Measurements from ENCODE around the gene SOX8. TPM values are rescaled to one million over a fixed set of nuclear protein-coding genes. Genes with fewer than 3 reads are reported as not detected.

SOX8 gene
- total RNA-seq, 1 experiment from 2014 or later, result not detected

DNA sequence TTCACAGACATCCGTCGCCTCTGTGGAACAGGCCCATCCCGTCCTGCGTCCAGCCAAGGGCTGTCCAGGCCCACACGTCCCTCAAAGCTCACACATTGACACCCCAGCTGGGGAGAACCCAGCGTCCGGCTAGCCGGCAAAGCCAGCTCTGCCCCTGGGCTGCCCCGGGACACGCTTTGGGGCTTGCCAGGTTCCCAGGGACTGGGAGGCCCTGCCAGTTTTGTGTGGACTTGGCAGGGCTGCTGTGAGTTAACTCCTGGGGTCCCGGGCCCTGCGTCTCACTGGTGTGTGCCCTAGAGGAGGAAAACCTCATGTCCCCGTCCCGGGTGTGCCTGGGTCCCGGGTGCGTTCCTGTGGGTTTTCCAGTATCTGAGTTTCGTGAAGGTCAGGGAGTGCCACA lies 6.3 kb downstream of the SOX8 start:
- no peaks in the 10 kb centered on the region for H3K9me3 Mint-ChIP-seq (ENCODE audit: unreplicated experiment)
- BruUV-seq (replicated peaks), result no TSS peak
- intact Hi-C loops (cut with micrococcal nuclease), result no loop called here
- no peaks in the 10 kb centered on the region for H3K36me3 Mint-ChIP-seq (ENCODE audit: insufficient read depth, unreplicated experiment)
- no peak overlapping the region for H3K4me3 Mint-ChIP-seq (ENCODE audit: unreplicated experiment)
- TF ChIP-seq, protein P1, sequence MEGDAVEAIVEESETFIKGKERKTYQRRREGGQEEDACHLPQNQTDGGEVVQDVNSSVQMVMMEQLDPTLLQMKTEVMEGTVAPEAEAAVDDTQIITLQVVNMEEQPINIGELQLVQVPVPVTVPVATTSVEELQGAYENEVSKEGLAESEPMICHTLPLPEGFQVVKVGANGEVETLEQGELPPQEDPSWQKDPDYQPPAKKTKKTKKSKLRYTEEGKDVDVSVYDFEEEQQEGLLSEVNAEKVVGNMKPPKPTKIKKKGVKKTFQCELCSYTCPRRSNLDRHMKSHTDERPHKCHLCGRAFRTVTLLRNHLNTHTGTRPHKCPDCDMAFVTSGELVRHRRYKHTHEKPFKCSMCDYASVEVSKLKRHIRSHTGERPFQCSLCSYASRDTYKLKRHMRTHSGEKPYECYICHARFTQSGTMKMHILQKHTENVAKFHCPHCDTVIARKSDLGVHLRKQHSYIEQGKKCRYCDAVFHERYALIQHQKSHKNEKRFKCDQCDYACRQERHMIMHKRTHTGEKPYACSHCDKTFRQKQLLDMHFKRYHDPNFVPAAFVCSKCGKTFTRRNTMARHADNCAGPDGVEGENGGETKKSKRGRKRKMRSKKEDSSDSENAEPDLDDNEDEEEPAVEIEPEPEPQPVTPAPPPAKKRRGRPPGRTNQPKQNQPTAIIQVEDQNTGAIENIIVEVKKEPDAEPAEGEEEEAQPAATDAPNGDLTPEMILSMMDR (IDR thresholded peaks at IDR 0.05; ENCODE audit: unreplicated experiment), result no peak
- CTCF ChIA-PET, result interaction anchor here (0.6 kb wide), 1 partner anchor 203 kb away, joined by 3 read pairs; no protein-coding TSS in a partner anchor
- no peaks in the 10 kb centered on the region for H3K4me1 Mint-ChIP-seq (ENCODE audit: insufficient read depth, unreplicated experiment)
- POLR2A ChIA-PET, result no interaction called here
- no peak for DNase-seq (ENCODE audit: unreplicated experiment)
- H3K27me3 Mint-ChIP-seq (ENCODE audit: insufficient read depth, unreplicated experiment), result no peaks in the 10 kb centered on the region
- H3K27ac Mint-ChIP-seq (ENCODE audit: low read depth, unreplicated experiment), result no peak overlapping the region

GRCh38 chr16:988471-989353 lies 7.1 kb downstream of the SOX8 start:
- TF ChIP-seq, protein P1 (IDR thresholded peaks at IDR 0.05; ENCODE audit: unreplicated experiment), result no peak
- intact Hi-C loops (cut with micrococcal nuclease), result no loop called here
- Mint-ChIP-seq H3K27ac (ENCODE audit: low read depth, unreplicated experiment) (no peak overlapping the region), H3K9me3 (ENCODE audit: unreplicated experiment) (no peaks in the 10 kb centered on the region), H3K27me3 (ENCODE audit: insufficient read depth, unreplicated experiment) (no peaks in the 10 kb centered on the region), H3K36me3 (ENCODE audit: insufficient read depth, unreplicated experiment) (no peaks in the 10 kb centered on the region), H3K4me3 (ENCODE audit: unreplicated experiment) (no peak overlapping the region), H3K4me1 (ENCODE audit: insufficient read depth, unreplicated experiment) (no peaks in the 10 kb centered on the region)
- no TSS peak for BruUV-seq (replicated peaks)
- ChIA-PET CTCF (interaction anchor here (0.6 to 0.7 kb wide), 2 partner anchors 186 to 204 kb away, joined by 3 read pairs; no protein-coding TSS in a partner anchor), POLR2A (no interaction called here)
- DNase-seq (ENCODE audit: unreplicated experiment), result no peak

GRCh38 chr16:989354-989814 lies 7.8 kb downstream of the SOX8 start:
- ChIA-PET POLR2A (no interaction called here), CTCF (interaction anchor here (0.7 kb wide), 1 partner anchor 187 kb away, joined by 3 read pairs; no protein-coding TSS in a partner anchor)
- no peak overlapping the region for H3K4me3 Mint-ChIP-seq (ENCODE audit: unreplicated experiment)
- H3K36me3 Mint-ChIP-seq (ENCODE audit: insufficient read depth, unreplicated experiment), result no peaks in the 10 kb centered on the region
- no peaks in the 10 kb centered on the region for H3K9me3 Mint-ChIP-seq (ENCODE audit: unreplicated experiment)
- intact Hi-C loops (cut with micrococcal nuclease), result no loop called here
- no peak for DNase-seq (ENCODE audit: unreplicated experiment)
- TF ChIP-seq, protein P1 (IDR thresholded peaks at IDR 0.05; ENCODE audit: unreplicated experiment), result no peak
- no peaks in the 10 kb centered on the region for H3K4me1 Mint-ChIP-seq (ENCODE audit: insufficient read depth, unreplicated experiment)
- BruUV-seq (replicated peaks), result no TSS peak
- H3K27me3 Mint-ChIP-seq (ENCODE audit: insufficient read depth, unreplicated experiment), result no peaks in the 10 kb centered on the region
- H3K27ac Mint-ChIP-seq (ENCODE audit: low read depth, unreplicated experiment), result no peak overlapping the region

- CTCF ChIA-PET, result no interaction called here
- TF ChIP-seq, protein P1 (IDR thresholded peaks at IDR 0.05; ENCODE audit: unreplicated experiment), result no peak
- no peak overlapping the region for H3K27ac Mint-ChIP-seq (ENCODE audit: low read depth, unreplicated experiment)
- POLR2A ChIA-PET, result no interaction called here
- intact Hi-C loops (cut with micrococcal nuclease), result no loop called here
- no peaks in the 10 kb centered on the region for H3K36me3 Mint-ChIP-seq (ENCODE audit: insufficient read depth, unreplicated experiment)
- H3K4me1 Mint-ChIP-seq (ENCODE audit: insufficient read depth, unreplicated experiment), result no peaks in the 10 kb centered on the region
- no peak overlapping the region for H3K4me3 Mint-ChIP-seq (ENCODE audit: unreplicated experiment)
- no peaks in the 10 kb centered on the region for H3K9me3 Mint-ChIP-seq (ENCODE audit: unreplicated experiment)
- no peak for DNase-seq (ENCODE audit: unreplicated experiment)
- H3K27me3 Mint-ChIP-seq (ENCODE audit: insufficient read depth, unreplicated experiment), result peaks cover 13% of the 10 kb centered on the region
- BruUV-seq (replicated peaks), result no TSS peak
Measured at GRCh38 chr16:990516-991291, 9.1 kb downstream of the SOX8 start.

Data from MCF 10A (cell line).